HG02798 (cell line): ENCODE results near the gene ANKDD1A.

Experiments
- ATAC-seq: cut with Tn5 transposase; IDR thresholded peaks from one replicate; pipeline ENCODE4 v1.9.1; 2021; ENCODE audit warnings: mild to moderate bottlenecking; ENCODE audit not compliant: unreplicated experiment, poor library complexity

The ANKDD1A gene

DNA sequence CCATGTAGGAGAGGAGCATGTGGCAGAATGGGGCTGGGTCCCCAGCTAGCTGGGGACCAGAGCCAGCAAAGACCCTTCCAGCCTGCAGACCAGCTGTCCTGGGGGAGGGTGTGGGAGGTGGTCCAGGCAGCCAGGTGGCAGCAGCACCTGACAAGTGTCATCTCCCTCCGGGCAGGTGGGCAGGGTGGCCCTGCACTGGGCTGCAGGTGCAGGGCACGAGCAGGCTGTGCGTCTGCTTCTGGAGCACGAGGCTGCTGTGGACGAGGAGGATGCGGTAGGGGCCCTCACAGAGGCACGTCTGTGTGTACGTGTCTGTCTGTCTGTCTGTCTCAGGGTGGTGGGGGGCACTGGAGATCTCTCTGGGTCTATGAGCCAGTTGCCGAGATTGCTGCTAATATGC lies 5.5 kb downstream of the ANKDD1A start:
- no peak for ATAC-seq

DNA sequence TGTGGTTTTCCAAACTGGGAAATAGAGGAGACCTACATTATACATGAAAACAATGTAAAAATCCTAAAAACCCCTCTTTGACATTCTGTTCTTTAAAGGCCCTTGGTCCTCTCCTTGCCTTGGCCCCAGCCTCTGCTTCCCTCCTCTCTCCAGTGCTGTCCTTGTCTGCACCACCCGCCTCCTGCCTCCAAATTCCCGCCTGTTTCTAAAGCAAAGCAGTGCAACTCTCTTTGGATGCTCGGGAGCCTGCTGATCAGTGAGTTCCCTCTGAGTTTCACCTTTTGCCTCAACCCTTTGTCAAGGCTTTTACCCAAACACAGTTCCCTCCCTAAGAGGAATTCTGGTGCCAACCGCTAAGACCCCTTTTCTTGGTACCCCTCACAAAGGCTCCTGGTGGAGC lies 8.0 kb downstream of the ANKDD1A start:
- no peak for ATAC-seq

DNA sequence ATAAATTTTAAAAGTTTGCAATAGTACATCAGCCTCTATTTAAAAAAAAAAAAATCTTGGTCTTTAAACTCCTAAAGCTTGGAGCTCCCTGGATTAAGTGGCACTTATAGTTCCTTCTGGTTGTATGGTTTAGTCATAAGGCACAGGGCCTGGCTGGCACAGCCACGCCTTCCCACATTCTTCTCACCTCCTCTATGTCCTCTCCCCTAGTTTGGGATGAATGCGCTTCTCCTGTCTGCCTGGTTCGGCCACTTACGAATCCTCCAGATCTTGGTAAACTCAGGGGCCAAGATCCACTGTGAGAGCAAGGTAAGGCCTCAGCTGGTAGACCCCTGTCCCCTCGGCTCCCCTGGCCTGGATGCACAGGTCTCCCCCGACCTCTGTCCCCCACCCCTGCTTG lies 10.0 kb downstream of the ANKDD1A start:
- ATAC-seq = no peak

DNA sequence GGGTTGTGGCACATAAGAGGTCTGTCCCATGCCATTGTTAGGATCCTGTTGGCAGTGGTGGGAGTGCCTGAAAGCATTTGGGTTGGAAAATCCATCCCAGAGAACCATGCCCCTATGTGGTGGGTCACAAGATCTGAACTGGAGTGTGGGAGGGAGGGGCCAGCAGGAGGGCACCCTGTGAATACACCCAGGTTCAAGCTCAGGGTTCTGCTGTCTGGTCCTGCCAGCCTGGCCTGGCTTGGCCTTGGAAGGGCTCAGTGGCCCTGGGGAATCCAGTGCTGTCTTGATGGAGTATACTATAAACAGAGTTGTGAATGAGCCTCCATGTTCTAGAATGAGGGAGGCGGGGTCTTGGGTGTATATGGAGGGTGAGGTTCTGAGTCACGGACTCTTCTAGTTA lies 11.8 kb downstream of the ANKDD1A start:
- no peak for ATAC-seq

DNA sequence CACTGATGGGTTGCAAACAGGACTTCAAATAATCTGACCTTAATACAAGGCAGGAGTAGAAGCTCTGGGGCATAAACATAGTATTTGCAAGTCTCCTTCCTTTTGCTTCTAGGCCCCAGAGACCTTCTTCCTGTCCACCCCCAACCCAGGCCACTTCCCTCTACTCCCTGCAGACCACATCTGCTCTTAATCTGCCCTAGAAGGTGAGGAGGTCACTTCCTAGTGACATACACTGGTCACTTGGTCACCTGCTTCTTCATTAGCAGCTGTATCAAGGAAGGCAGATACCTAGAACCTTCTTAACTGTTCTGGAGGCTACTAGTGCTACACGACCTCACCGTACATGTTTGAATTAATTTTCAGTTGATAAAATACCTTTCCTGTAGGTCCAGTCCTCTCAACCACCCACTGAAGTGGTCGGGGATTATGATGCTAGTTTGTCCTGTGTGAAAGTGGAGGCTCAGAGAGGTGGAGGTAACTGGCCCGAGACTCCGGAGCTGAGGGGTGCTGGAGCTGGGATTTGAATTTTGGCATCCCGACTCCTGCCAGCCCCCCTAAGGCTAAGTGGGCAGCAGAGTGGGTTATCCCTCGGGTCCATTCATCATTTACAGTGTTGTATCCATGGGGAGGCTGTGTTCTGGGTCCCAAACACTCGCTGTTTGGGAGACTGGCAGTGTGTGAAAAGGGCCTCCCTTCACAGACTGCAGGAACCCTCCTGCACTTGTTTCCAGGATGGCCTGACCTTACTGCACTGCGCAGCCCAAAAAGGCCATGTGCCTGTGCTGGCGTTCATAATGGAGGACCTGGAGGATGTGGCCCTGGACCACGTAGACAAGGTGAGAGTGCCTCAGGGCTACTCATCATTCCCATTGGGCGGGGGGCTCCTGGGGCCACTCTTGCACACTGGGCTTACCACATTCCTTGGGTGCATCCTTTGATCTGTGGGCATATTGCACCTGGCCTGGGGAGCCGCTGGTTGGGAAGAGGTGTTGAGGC lies 13.9 kb downstream of the ANKDD1A start:
- ATAC-seq = no peak

DNA sequence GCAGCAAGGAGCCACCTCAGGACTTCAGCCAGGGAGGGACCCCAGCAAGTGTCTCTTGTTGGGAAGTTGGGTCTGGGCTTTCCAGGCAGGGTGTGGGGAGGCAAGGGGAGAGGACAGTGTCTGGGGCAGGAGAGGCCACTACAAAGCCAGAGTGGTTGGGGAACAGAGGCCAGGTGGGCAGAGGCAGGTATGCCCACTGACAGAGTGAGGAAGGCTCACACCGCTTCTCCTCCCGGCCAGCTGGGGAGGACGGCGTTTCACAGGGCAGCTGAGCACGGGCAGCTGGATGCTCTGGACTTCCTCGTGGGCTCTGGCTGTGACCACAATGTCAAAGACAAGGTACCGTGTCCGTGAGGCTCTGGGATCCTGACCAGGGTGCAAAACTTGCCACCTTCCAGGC lies 15.0 kb downstream of the ANKDD1A start:
- ATAC-seq = no peak

DNA sequence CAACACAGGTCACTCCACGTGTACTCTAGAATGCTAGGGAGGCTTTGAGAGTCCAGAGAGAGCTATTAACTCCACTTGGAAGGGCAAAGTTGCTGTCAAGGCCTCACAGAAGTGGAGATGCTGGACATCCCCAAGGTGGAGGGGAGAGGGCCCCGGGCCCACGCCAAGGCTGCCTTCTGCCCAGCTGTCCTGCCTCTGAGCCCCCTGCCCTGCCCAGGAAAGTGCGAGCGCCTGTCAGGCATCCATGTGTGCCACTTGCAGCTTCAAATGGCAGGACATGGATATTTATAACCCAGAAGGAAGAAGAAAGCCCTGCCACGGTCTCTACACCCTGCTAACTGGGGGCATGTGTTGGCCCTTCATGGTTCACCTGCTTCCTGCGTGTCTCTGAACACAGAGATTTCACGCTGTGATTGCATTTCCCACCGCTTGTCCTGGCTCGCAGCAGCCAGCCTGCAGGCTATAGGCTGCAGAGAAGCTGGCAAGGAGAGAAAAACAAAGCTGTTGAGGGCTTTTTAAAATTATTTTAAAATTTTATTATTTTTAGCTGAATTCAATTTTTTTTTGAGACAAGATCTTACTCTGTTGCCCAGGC lies 17.0 kb downstream of the ANKDD1A start:
- no peak for ATAC-seq

DNA sequence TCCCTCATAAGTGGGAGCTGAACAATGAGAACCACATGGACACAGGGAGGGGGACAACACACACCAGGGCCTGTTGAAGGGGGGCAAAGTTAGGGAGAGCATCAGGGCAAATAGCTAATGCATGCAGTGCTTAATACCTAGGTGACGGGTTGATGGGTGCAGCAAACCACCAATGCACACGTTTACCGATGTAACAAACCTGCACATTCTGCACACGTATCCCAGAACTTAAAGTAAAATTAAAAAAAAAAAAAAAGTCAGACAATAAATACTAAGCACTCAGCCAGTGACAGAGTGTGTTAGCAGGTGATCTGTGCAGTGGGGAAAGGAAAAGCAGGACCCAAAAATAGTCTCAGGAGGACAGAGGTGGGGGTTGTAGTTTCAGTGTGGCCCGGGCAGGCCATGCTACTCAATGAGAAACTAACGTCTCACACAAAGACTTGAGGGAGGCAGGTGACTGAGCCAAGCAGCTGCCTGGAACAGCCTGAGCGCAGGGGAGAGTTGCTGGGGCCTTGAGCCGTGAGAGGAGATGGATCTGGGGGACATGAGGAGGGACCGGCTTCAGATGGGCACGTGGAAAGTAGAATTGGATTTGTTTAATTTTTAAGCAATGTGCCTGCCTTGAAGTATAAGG lies 18.4 kb downstream of the ANKDD1A start:
- ATAC-seq = peak; percentile 79

DNA sequence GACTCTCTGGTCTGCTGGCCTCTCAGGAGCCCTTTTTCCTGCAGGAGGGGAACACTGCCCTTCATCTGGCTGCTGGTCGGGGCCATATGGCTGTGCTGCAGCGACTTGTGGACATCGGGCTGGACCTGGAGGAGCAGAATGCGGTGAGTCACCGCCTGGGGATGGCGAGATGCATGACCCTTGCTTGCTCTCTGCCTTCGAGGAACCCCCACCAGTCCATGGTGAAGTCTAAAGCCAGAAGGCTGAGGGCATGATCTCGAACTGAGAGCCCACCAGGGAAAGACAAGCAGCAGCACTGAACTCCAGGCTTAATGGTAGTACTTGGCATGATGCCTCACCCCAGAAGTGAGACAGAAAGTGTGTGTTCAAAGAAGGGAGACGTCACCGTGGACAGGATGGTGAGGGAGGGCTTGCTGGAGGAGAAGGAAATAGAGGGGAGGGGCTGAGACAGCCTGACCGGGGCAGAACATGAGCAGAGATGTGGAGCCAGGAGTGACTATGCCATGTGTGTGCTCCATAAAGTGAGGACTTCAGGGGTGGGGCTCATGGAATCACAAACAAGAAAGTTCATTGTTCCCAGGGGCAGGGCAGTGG lies 19.2 kb downstream of the ANKDD1A start:
- ATAC-seq = no peak

DNA sequence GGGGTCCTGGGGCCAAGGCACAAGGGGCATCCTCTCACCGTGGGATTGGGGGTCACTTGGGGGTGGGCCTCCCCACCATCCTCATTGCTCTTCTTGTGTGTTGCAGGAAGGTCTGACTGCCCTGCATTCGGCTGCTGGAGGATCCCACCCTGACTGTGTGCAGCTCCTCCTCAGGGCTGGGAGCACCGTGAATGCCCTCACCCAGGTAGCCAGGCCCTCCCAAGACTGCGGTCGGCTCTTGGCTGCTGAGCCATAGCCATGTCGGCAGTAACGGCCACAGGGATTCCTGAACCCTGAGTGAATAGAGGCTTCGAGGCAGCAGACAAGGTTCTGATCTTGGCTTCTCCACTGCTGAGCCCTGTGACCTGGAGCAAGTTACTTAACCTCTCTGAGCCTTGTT lies 19.7 kb downstream of the ANKDD1A start:
- no peak for ATAC-seq

DNA sequence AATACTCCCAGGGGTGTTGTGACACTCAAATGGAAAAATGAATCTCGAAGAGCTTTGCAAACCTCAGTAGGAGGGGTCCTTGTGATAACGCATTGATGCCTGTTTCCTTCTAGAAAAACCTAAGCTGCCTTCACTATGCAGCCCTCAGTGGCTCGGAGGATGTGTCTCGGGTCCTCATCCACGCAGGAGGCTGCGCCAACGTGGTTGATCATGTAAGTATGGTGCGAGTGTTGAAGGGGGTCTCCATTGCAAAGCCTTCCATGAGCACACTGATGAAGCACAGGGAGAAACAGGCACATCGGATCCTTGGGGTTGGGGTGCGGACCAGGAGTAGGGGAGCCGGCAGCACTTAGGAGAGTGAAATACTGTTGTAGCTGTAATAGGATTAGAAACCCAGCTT lies 22.3 kb downstream of the ANKDD1A start:
- no peak for ATAC-seq

DNA sequence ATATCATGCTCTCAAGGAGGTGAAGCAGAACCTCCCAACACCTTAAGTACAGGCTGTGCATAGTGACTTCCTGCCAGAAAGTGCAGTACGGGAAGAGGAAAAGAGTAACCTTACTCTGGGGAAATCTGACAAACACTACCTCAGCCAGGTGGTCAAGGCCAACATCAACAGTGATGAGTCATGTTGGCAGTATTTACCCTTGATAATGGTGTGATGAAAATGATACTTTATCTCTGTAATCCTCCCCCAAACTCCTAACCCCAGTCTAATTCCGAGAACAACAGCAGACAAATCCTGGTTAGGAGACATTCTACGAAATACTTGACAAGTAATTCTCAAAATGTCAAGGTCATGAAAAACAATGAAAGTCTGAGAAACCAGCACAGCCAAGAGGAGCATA lies 26.5 kb downstream of the ANKDD1A start:
- no peak for ATAC-seq

DNA sequence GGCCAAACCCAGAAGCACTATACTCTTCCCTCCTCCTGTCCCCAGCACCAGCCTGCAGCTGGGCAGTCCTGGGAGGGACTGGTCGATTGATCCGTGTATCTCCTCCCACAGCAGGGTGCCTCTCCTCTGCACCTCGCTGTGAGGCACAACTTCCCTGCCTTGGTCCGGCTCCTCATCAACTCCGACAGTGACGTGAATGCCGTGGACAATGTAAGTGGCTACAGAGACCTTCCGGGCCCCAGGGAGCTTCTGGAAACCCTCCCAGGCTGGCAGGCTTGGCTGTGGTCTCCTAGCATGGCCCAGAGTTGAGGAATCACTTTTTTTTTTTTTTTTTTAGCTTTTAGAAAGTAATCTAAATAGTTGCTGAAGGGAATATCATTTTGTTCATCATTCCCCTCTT lies 30.7 kb downstream of the ANKDD1A start:
- ATAC-seq = no peak

DNA sequence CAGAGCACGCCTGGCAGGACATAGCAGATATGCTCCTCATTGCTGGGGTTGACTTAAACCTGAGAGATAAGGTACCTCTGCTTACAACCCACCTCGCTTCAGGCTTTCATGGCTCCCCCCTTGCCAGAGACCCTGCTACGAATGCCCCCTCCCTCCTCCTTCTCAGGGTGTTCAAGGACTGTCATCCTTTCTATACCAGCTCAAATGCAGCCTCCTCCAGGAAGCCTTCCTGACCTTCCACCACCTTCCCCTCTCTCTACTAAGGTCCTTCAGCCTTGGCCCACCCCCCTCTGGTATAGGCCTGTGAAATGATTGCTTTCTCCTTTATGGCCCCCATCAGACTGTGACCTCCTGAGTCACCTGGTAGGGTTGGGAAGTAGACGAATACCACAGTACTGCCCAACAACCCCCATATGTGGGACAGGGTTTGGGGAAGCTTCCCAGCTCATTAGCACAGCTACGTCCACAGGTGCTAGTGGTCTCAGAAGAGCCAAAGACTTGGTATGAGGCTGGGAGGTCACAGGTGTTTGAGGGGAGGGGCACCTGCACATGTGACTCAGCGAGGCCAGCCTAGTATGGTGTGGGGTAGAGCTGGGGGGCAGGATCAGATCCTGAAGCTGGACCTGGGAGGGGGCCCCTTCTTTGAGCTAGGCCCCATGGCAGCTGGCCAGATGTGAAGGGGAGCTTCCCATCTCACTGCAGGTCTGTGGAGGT lies 32.0 kb downstream of the ANKDD1A start:
- no peak for ATAC-seq

DNA sequence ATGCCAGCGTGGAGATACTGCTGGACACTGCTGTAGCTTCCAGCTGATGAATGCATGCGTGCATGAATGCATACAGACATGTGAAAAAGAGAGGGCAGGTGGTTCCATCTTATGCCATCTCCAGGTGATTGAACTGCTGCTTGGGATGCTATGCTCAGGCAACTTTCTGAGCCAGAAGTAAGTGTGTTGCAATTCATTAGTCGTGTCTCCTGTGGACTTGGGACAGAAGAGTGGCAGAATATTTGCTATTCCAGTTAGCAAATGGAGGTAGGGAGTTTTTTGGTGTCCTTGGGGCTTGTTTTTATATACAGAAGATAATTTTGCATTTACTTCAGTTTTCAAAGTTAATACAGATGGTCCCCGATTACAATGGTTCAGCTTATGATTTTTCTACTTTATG lies 33.3 kb downstream of the ANKDD1A start:
- ATAC-seq = no peak

DNA sequence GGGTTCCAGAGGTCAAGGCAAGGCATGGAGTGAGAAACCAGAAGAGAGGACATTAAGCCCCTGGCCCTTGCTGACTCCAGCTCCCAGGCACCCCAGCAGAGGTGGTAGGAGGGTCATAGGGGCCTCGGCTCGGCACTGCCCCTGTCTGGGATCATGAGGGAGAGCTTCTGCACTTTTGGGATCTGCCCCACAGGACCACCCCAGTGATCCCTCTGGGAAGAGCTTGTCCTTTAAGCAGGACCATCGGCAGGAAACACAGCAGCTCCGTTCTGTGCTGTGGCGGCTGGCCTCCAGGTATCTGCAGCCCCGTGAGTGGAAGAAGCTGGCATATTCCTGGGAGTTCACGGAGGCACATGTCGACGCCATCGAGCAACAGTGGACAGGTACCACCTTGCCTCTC lies 35.5 kb downstream of the ANKDD1A start:
- ATAC-seq = no peak

DNA sequence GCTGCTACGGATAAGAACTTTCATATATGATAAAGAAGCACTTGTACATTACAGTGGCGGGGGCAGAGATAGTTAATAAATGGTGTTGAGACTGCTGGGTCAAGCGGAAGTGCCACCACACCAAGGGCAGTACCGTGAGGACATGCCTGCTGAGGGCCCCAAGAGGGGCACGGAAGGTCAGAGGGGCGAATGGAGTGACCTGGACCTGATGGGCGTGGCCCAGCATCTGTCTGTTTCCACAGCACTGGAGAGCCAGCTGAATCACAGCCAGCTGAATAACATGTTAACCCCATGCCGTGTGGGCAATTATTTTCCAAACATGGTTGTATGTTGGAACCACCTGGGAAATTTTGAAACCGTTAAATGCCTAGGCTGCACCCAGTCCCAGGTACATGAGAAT lies 37.2 kb downstream of the ANKDD1A start:
- no peak for ATAC-seq

DNA sequence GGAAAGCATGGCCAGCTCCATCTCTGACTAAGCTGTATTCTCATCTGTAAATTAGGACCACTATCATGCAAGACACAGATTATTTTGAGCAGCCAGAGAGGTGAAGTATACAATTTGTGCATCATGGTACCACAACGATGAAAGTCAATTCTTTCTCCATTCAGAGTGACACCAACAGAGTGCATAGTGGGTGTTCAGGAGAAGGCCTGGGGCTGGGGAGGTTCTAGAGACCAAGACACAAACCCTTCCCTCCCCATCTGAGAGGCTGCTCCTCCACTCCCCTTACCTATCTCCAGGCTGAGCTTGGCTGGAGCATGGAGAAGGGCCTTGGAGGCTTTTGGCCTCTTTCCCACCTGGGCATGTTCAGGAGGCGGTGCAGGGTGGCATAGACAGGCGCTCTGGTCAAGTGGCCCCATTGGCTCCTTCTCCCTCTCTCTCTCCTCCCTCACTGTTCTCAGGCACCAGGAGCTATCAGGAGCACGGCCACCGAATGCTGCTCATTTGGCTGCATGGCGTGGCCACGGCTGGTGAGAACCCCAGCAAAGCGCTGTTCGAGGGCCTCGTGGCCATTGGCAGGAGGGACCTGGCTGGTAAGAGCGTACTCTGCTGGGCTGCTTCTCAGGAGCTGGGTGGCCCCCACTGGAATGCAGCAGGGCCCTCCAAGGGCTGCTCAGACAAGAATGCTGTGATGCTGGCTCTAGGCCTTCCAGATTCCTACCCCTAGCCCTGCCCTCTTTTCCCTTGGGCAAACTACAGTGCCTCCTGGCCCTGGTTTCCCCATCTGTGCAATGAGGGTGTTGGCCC lies 37.9 kb downstream of the ANKDD1A start:
- ATAC-seq = no peak

DNA sequence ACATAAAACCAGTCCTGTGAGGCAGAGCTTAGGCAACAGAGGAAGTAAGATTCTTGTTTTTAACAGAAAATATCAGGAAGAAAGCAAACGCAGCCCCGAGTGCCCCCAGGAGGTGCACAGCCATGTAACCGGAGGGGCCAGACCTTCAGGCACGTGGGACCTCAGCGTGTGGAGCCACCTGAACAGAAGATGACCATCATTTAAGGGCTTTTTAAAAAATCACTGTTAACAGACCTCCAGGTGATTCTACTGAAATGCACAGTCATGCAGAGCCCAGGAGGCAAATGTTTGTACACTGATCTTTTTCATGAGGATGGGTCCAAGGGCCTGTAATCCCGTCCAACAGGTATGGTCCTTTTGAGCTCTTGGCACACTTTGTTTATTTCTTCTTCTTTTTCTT lies 39.2 kb downstream of the ANKDD1A start:
- no peak for ATAC-seq
